Stomach (tissue), 9 donors: Measurements from ENCODE around the gene KRTAP10-1. TPM values are rescaled to one million over a fixed set of nuclear protein-coding genes. Genes with fewer than 3 reads are reported as not detected.

Source experiments
- DNase-seq, 2 donors: peaks; one replicate each; pipeline versions ENCODE4 v3.0.0 to v3.0.0-alpha.2; 2013 to 2019
- H3K27ac ChIP-seq, 5 donors: fragments of 200-600 bp in 4 of 5; sonication (generic) in 4 of 5; one replicate each; pipeline ENCODE4 v1.5.1; 2013 to 2019; ENCODE audit warnings: mild to moderate bottlenecking in 1 of 5, moderate library complexity in 1 of 5
- H3K27me3 ChIP-seq, 3 donors: fragments of 200-600 bp; sonication (generic); one replicate each; pipeline ENCODE4 v1.5.1; 2017 to 2019; ENCODE audit warnings: mixed run types in 1 of 3
- H3K36me3 ChIP-seq, 4 donors: fragments of 200-600 bp; sonication (generic); 1 replicate in 3 of 4; 2 replicates in 1 of 4; pipeline ENCODE4 v1.5.1; 2016 to 2019
- H3K4me1 ChIP-seq, 4 donors: fragments of 200-600 bp; sonication (generic); one replicate each; pipeline ENCODE4 v1.5.1; 2016 to 2019
- H3K4me3 ChIP-seq, 4 donors: fragments of 200-600 bp; sonication (generic) in 3 of 4; one replicate each; pipeline ENCODE4 v1.5.1; 2016 to 2019; ENCODE audit warnings: mild to moderate bottlenecking in 1 of 4
- H3K9me3 ChIP-seq, 4 donors: fragments of 200-600 bp; sonication (generic); one replicate each; pipeline ENCODE4 v1.5.1; 2016 to 2019
- EP300 ChIP-seq: sonication (generic); formaldehyde crosslinking; IDR thresholded peaks from one replicate; pipeline ENCODE4 v1.6.1; 2017; ENCODE audit warnings: antibody characterized with exemption
- POLR2A ChIP-seq, 4 donors: fragments of 450-650 bp; IDR thresholded peaks; one replicate each; pipeline ENCODE4 v1.6.1; 2016; ENCODE audit warnings: antibody characterized with exemption in 4 of 4, control low read depth in 2 of 4, mild to moderate bottlenecking in 1 of 4, moderate library complexity in 1 of 4
- POLR2AphosphoS5 ChIP-seq, 3 donors: sonication (generic); formaldehyde crosslinking; IDR thresholded peaks; one replicate each; pipeline ENCODE4 v1.6.1; 2016; ENCODE audit warnings: antibody characterized with exemption in 3 of 3
- WGBS, 5 donors: extraction: QIAGEN DNeasy Blood & Tissue Kit in 3 of 5; methylation state at CpG; one replicate each; pipeline versions ENCODE4 v1.1.5 to v1.1.7; 2013 to 2018; 5-methylcytosine and 5-hydroxymethylcytosine counted together
- intact Hi-C: fragments of 100-400 bp; cut with DNase I; formaldehyde crosslinking; loops from one replicate; pipeline ENCODE4 v1.15.1; 2023; ENCODE audit warnings: low total_unique reads
- polyA plus RNA-seq, 3 donors: library from polyadenylated mRNA; stranded (reverse); fragments of 200-250 nt; gene quantifications; one replicate each; pipeline ENCODE4 v1.2.3, GENCODE V29; 2013
- total RNA-seq, 5 donors: library from RNA; depleted of rRNA; stranded (reverse); fragments of >200 nt; gene quantifications; one replicate each; pipeline versions ENCODE4 v1.1.0 to v1.2.3, GENCODE V29; 2014 to 2016
- TF ChIP-seq, protein P1 (sequence below), 7 experiments: fragments of 450-650 bp in 4 of 7; fragments of 200-600 bp in 3 of 7; sonication (generic) in 3 of 7; IDR thresholded peaks; one replicate each; pipeline ENCODE4 v1.5.1; 2016 to 2019; ENCODE audit warnings: antibody characterized with exemption in 7 of 7, control low read depth in 2 of 7, mild to moderate bottlenecking in 1 of 7
- donor health status: healthy with polysubstance abuse.
- donor health status: Bipolar disorder and iron deficiency.
- donor health status: healthy.

KRTAP10-1 gene
- total and polyA plus RNA-seq, 8 donors = not detected

- H3K27ac ChIP-seq = no peak overlapping the region
- WGBS, 5 donors = 93 to 95% (median 94%) methylated on average over 17 of the region's 17 CpGs
- peaks cover 0 to 52% (median 0%) of the 10 kb centered on the region in 3 donors for H3K27me3 ChIP-seq
- peaks cover 0 to 5% (median 0%) of the 10 kb centered on the region in 4 donors for H3K36me3 ChIP-seq
- H3K4me3 ChIP-seq = no peak overlapping the region
- peaks cover 0 to 23% (median 18%) of the 10 kb centered on the region in 4 donors for H3K4me1 ChIP-seq
- TF ChIP-seq POLR2A (IDR thresholded peaks at IDR 0.05) = no peak
- no peak for TF ChIP-seq POLR2AphosphoS5 (IDR thresholded peaks at IDR 0.05)
- no peak for TF ChIP-seq EP300
- TF ChIP-seq, protein P1, sequence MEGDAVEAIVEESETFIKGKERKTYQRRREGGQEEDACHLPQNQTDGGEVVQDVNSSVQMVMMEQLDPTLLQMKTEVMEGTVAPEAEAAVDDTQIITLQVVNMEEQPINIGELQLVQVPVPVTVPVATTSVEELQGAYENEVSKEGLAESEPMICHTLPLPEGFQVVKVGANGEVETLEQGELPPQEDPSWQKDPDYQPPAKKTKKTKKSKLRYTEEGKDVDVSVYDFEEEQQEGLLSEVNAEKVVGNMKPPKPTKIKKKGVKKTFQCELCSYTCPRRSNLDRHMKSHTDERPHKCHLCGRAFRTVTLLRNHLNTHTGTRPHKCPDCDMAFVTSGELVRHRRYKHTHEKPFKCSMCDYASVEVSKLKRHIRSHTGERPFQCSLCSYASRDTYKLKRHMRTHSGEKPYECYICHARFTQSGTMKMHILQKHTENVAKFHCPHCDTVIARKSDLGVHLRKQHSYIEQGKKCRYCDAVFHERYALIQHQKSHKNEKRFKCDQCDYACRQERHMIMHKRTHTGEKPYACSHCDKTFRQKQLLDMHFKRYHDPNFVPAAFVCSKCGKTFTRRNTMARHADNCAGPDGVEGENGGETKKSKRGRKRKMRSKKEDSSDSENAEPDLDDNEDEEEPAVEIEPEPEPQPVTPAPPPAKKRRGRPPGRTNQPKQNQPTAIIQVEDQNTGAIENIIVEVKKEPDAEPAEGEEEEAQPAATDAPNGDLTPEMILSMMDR (IDR thresholded peaks at IDR 0.05) = no peak
- DNase-seq = no peak
- intact Hi-C loops = no loop called here
- H3K9me3 ChIP-seq = peaks cover 4 to 23% (median 16%) of the 10 kb centered on the region in 4 donors
These were observed 45.6 kb downstream of the KRTAP10-1 start for GRCh38 chr21:44494418-44494817.

- WGBS, 5 donors = 91 to 95% (median 93%) methylated on average over 9 of the region's 9 CpGs
- H3K4me3 ChIP-seq = no peak overlapping the region
- peaks cover 0 to 5% (median 0%) of the 10 kb centered on the region in 4 donors for H3K36me3 ChIP-seq
- TF ChIP-seq EP300 = no peak
- TF ChIP-seq POLR2A (IDR thresholded peaks at IDR 0.05) = no peak
- TF ChIP-seq, protein P1 (IDR thresholded peaks at IDR 0.05) = no peak
- TF ChIP-seq POLR2AphosphoS5 (IDR thresholded peaks at IDR 0.05) = no peak
- H3K27me3 ChIP-seq = peaks cover 0 to 35% (median 0%) of the 10 kb centered on the region in 3 donors
- intact Hi-C loops = no loop called here
- no peak overlapping the region for H3K27ac ChIP-seq
- no peak for DNase-seq
- peaks cover 0 to 10% (median 3%) of the 10 kb centered on the region in 4 donors for H3K4me1 ChIP-seq
- peaks cover 4 to 23% (median 16%) of the 10 kb centered on the region in 4 donors for H3K9me3 ChIP-seq
These were observed 47.2 kb downstream of the KRTAP10-1 start for GRCh38 chr21:44492567-44493385.

GRCh38 chr21:44490816-44491215 is 49.2 kb downstream of the KRTAP10-1 start:
- Histone ChIP-seq H3K27me3 (peaks cover 0 to 16% (median 0%) of the 10 kb centered on the region in 3 donors), H3K4me1 (peaks cover 0 to under 1% (median 0%) of the 10 kb centered on the region in 4 donors), H3K27ac (no peak overlapping the region), H3K9me3 (peaks cover 4 to 23% (median 16%) of the 10 kb centered on the region in 4 donors), H3K4me3 (no peak overlapping the region), H3K36me3 (peaks cover 0 to 5% (median 0%) of the 10 kb centered on the region in 4 donors)
- TF ChIP-seq POLR2AphosphoS5 (IDR thresholded peaks at IDR 0.05) = no peak
- no peak for TF ChIP-seq POLR2A (IDR thresholded peaks at IDR 0.05)
- no peak for TF ChIP-seq EP300
- TF ChIP-seq, protein P1 (IDR thresholded peaks at IDR 0.05) = no peak
- intact Hi-C loops = no loop called here
- no peak for DNase-seq
- WGBS, 5 donors = 67 to 77% (median 75%) methylated on average over 9 of the region's 9 CpGs

GRCh38 chr21:44490405-44490804 is 49.6 kb downstream of the KRTAP10-1 start:
- peaks cover 0 to 5% (median 0%) of the 10 kb centered on the region in 4 donors for H3K36me3 ChIP-seq
- H3K4me3 ChIP-seq = no peak overlapping the region
- intact Hi-C loops = no loop called here
- 94 to 98% (median 96%) methylated on average over 19 of the region's 19 CpGs for WGBS, 5 donors
- peaks cover 0 to 5% (median 2%) of the 10 kb centered on the region in 4 donors for H3K4me1 ChIP-seq
- no peak for DNase-seq
- no peak overlapping the region for H3K27ac ChIP-seq
- peaks cover 4 to 23% (median 16%) of the 10 kb centered on the region in 4 donors for H3K9me3 ChIP-seq
- H3K27me3 ChIP-seq = peaks cover 0 to 15% (median 0%) of the 10 kb centered on the region in 3 donors
- no peak for TF ChIP-seq POLR2A (IDR thresholded peaks at IDR 0.05)
- TF ChIP-seq EP300 = no peak
- no peak for TF ChIP-seq POLR2AphosphoS5 (IDR thresholded peaks at IDR 0.05)
- TF ChIP-seq, protein P1 (IDR thresholded peaks at IDR 0.05) = no peak
